CD4-positive, alpha-beta T cell treated with Interleukin-15 for 1 hour (primary cell): ENCODE data around the gene CACNA1H.
"Not testable (repeated sequence)": the region's sequence is repeated elsewhere in the genome, so short reads cannot be mapped to it uniquely, and the experiment has no call there.

Experiments used
- DNase-seq: peaks from one replicate; pipeline ENCODE4 v3.0.0-alpha.2; 2020

Gene CACNA1H

GRCh38 chr16:1176280-1176897, 23.5 kb downstream of the CACNA1H start:
- no peak for DNase-seq

GRCh38 chr16:1177053-1177452, 24.1 kb downstream of the CACNA1H start:
- DNase-seq: no peak

- no peak for DNase-seq
Measured at GRCh38 chr16:1177750-1178149, 24.8 kb downstream of the CACNA1H start.

- DNase-seq: no peak
Measured at GRCh38 chr16:1178295-1178910, 25.5 kb downstream of the CACNA1H start.

GRCh38 chr16:1180549-1181403, 27.9 kb downstream of the CACNA1H start:
- no peak for DNase-seq

GRCh38 chr16:1181404-1182315, 28.8 kb downstream of the CACNA1H start:
- no peak for DNase-seq

- DNase-seq: no peak
Measured at GRCh38 chr16:1182316-1182671, 29.4 kb downstream of the CACNA1H start.

GRCh38 chr16:1182950-1183907, 30.3 kb downstream of the CACNA1H start:
- no peak for DNase-seq

- no peak for DNase-seq
Measured at GRCh38 chr16:1184156-1184868, 31.4 kb downstream of the CACNA1H start.

GRCh38 chr16:1184980-1185379, 32.1 kb downstream of the CACNA1H start:
- DNase-seq: no peak

GRCh38 chr16:1185460-1186207, 32.7 kb downstream of the CACNA1H start:
- DNase-seq: not testable (repeated sequence)

GRCh38 chr16:1188432-1189189, 35.7 kb downstream of the CACNA1H start:
- no peak for DNase-seq

- DNase-seq: no peak
Measured at GRCh38 chr16:1189455-1189854, 36.5 kb downstream of the CACNA1H start.

GRCh38 chr16:1190789-1191188, 37.9 kb downstream of the CACNA1H start:
- DNase-seq: not testable (repeated sequence)

GRCh38 chr16:1192384-1193073, 39.6 kb downstream of the CACNA1H start:
- no peak for DNase-seq

- DNase-seq: no peak
Measured at GRCh38 chr16:1193143-1193824, 40.4 kb downstream of the CACNA1H start.

GRCh38 chr16:1193825-1194581, 41.1 kb downstream of the CACNA1H start:
- no peak for DNase-seq
